H1 (cell line): ENCODE measurements around the gene GLO1. TPM values are rescaled to one million over a fixed set of nuclear protein-coding genes. Genes with fewer than 3 reads are reported as not detected.

Experiments
- CTCF ChIA-PET: fragments of 300-600 bp; sonication (Branson Sonifier 250); formaldehyde crosslinking; loops from one replicate; lab custom pipeline; 2021; ENCODE audit not compliant: partially characterized antibody; lab: Charles Lee
- POLR2A ChIA-PET: fragments of 300-600 bp; sonication (Branson Sonifier 250); formaldehyde crosslinking; loops from one replicate; lab custom pipeline; 2021; ENCODE audit warnings: inconsistent platforms; ENCODE audit not compliant: partially characterized antibody; lab: Charles Lee
- DNase-seq, 2 experiments: peaks; one replicate each; pipeline versions ENCODE4 v3.0.0 to v3.0.0-alpha.2; 2010 to 2022; ENCODE audit warnings: low spot score in 2 of 2, low read depth in 1 of 2, mixed read lengths in 1 of 2
- FAIRE-seq: peaks from 2 replicates; lab custom pipeline; 2011; peaks lifted over from hg19 to GRCh38; lab: Jason Lieb, UNC
- H2AFZ ChIP-seq: 2 replicates; pipeline ENCODE4 v1.8.1; 2012; ENCODE audit warnings: low read length, inconsistent platforms
- H2AK5ac ChIP-seq: 2 replicates; pipeline ENCODE4 v1.6.1; 2013; ENCODE audit warnings: low read depth, low read length
- H2BK120ac ChIP-seq: replicated peaks from 2 replicates; pipeline ENCODE3; 2013; ENCODE audit warnings: low read depth, low read length, inconsistent platforms
- H2BK12ac ChIP-seq: 2 replicates; pipeline ENCODE4 v1.6.1; 2013; ENCODE audit warnings: low read depth, low read length
- H2BK15ac ChIP-seq: 2 replicates; pipeline ENCODE4 v1.6.1; 2013; ENCODE audit warnings: low read length
- H2BK20ac ChIP-seq: 2 replicates; pipeline ENCODE4 v1.6.1; 2013; ENCODE audit warnings: low read length
- H2BK5ac ChIP-seq: 2 replicates; pipeline ENCODE4 v1.6.1; 2013; ENCODE audit warnings: low read depth, low read length
- H3K14ac ChIP-seq: 2 replicates; pipeline ENCODE4 v1.6.1; 2013; ENCODE audit warnings: inconsistent platforms; ENCODE audit not compliant: insufficient read length
- H3K18ac ChIP-seq: 2 replicates; pipeline ENCODE4 v1.6.1; 2013; ENCODE audit warnings: low read length; ENCODE audit errors: extremely low read depth
- H3K23ac ChIP-seq: 2 replicates; pipeline ENCODE4 v1.6.1; 2013; ENCODE audit warnings: inconsistent platforms; ENCODE audit not compliant: insufficient read length
- H3K23me2 ChIP-seq: 2 replicates; pipeline ENCODE4 v1.6.1; 2013; ENCODE audit warnings: low read depth, low read length
- H3K27ac ChIP-seq: 2 replicates; pipeline ENCODE4 v1.6.1; 2011; ENCODE audit warnings: low read depth, low read length, inconsistent platforms
- H3K27me3 ChIP-seq, 4 experiments: replicated peaks in 1 of 4; 1 replicate in 1 of 4; 2 replicates in 3 of 4; pipeline versions ENCODE4 v1.6.1 to v1.8.1; 2011 to 2013; ENCODE audit warnings: low read length in 3 of 4, mild to moderate bottlenecking in 3 of 4, inconsistent platforms in 2 of 4, mixed read lengths in 2 of 4, moderate library complexity in 1 of 4; ENCODE audit not compliant: control insufficient read depth in 3 of 4, insufficient read depth in 3 of 4; ENCODE audit errors: extremely low read depth in 1 of 4
- H3K36me3 ChIP-seq, 4 experiments: 2 replicates each; pipeline versions ENCODE4 v1.6.1 to v1.8.1; 2011 to 2013; ENCODE audit warnings: mild to moderate bottlenecking in 4 of 4, low read length in 3 of 4, moderate library complexity in 2 of 4, control low read depth in 1 of 4, inconsistent platforms in 1 of 4; ENCODE audit not compliant: insufficient read depth in 4 of 4, control insufficient read depth in 2 of 4
- H3K4ac ChIP-seq: replicated peaks from 2 replicates; pipeline ENCODE3; 2013; ENCODE audit warnings: low read length, low read depth, mixed read lengths, inconsistent platforms; ENCODE audit not compliant: insufficient read length
- H3K4me1 ChIP-seq, 4 experiments: replicated peaks in 1 of 4; 1 replicate in 1 of 4; 2 replicates in 3 of 4; pipeline versions ENCODE4 v1.6.1 to v1.8.1; 2011 to 2013; ENCODE audit warnings: low read length in 3 of 4, inconsistent platforms in 2 of 4, mixed read lengths in 1 of 4; ENCODE audit not compliant: insufficient read depth in 4 of 4, control insufficient read depth in 3 of 4
- H3K4me2 ChIP-seq, 2 experiments: 2 replicates each; pipeline versions ENCODE4 v1.6.1 to v1.8.1; 2011 to 2013; ENCODE audit warnings: low read depth in 2 of 2, low read length in 2 of 2, control low read depth in 1 of 2, inconsistent platforms in 1 of 2, mild to moderate bottlenecking in 1 of 2; ENCODE audit not compliant: insufficient read depth in 1 of 2
- H3K4me3 ChIP-seq, 4 experiments: fragments of 200-600, 300-600 bp in 1 of 4; sonication (generic), shearing (Covaris generic), sonication (Bioruptor Twin) in 1 of 4; 2 replicates each; pipeline versions ENCODE4 v1.5.1 to v1.8.1; 2011 to 2016; ENCODE audit warnings: low read length in 4 of 4, low read depth in 3 of 4, control low read depth in 2 of 4, inconsistent platforms in 2 of 4, mild to moderate bottlenecking in 2 of 4, mixed read lengths in 1 of 4, moderate library complexity in 1 of 4; ENCODE audit not compliant: insufficient read depth in 2 of 4; ENCODE audit errors: extremely low read depth in 1 of 4
- H3K56ac ChIP-seq: replicated peaks from 2 replicates; pipeline ENCODE3; 2013; ENCODE audit warnings: low read depth, mild to moderate bottlenecking, mixed read lengths, low read length, inconsistent platforms; ENCODE audit not compliant: insufficient read length
- H3K79me1 ChIP-seq: 2 replicates; pipeline ENCODE4 v1.6.1; 2013; ENCODE audit warnings: low read depth, low read length, control low read depth
- H3K79me2 ChIP-seq, 2 experiments: 2 replicates each; pipeline versions ENCODE4 v1.6.1 to v1.8.1; 2012 to 2013; ENCODE audit warnings: low read length in 2 of 2, mild to moderate bottlenecking in 2 of 2, inconsistent platforms in 1 of 2; ENCODE audit not compliant: insufficient read depth in 2 of 2, control insufficient read depth in 1 of 2
- H3K9ac ChIP-seq, 4 experiments: replicated peaks in 1 of 4; 1 replicate in 1 of 4; 2 replicates in 3 of 4; pipeline versions ENCODE4 v1.6.1 to v1.8.1; 2011 to 2013; ENCODE audit warnings: low read depth in 3 of 4, low read length in 3 of 4, control low read depth in 2 of 4, mild to moderate bottlenecking in 2 of 4, moderate library complexity in 2 of 4, inconsistent platforms in 1 of 4; ENCODE audit errors: extremely low read depth in 1 of 4
- H3K9me3 ChIP-seq, 2 experiments: 2 replicates each; pipeline versions ENCODE4 v1.6.1 to v1.8.1; 2012 to 2013; ENCODE audit warnings: mild to moderate bottlenecking in 2 of 2, moderate library complexity in 2 of 2, control low read depth in 1 of 2, inconsistent platforms in 1 of 2, low read depth in 1 of 2, low read length in 1 of 2, mixed read lengths in 1 of 2; ENCODE audit not compliant: insufficient read depth in 2 of 2
- H4K20me1 ChIP-seq, 2 experiments: replicated peaks in 1 of 2; 2 replicates each; pipeline versions ENCODE3 to v1.8.1; 2011 to 2013; ENCODE audit warnings: inconsistent platforms in 2 of 2, low read length in 2 of 2, mild to moderate bottlenecking in 1 of 2; ENCODE audit not compliant: insufficient read depth in 2 of 2, control insufficient read depth in 1 of 2
- H4K5ac ChIP-seq: 2 replicates; pipeline ENCODE4 v1.6.1; 2013; ENCODE audit warnings: low read length, low read depth, mixed read lengths, inconsistent platforms; ENCODE audit not compliant: insufficient read length
- H4K8ac ChIP-seq: 2 replicates; pipeline ENCODE4 v1.8.0; 2013; ENCODE audit warnings: mild to moderate bottlenecking, moderate library complexity, low read length, inconsistent platforms; ENCODE audit not compliant: insufficient read depth; ENCODE audit errors: extremely low read depth
- H4K91ac ChIP-seq: replicated peaks from 2 replicates; pipeline ENCODE3; 2013; ENCODE audit warnings: low read length, mixed read lengths, inconsistent platforms; ENCODE audit not compliant: insufficient read length
- ATF2 ChIP-seq: IDR thresholded peaks from 2 replicates; pipeline ENCODE4 v1.6.1; 2012; ENCODE audit warnings: low read length, inconsistent platforms
- CHD1 ChIP-seq: IDR thresholded peaks from 2 replicates; pipeline ENCODE4 v1.6.1; 2012; ENCODE audit warnings: low read depth, low read length, improper control_type of control experiment
- SIN3A ChIP-seq, 2 experiments: IDR thresholded peaks in 1 of 2; conservative IDR thresholded peaks in 1 of 2; 2 replicates each; pipeline ENCODE4 v1.6.1; 2011 to 2012; ENCODE audit warnings: low read length in 2 of 2, improper control_type of control experiment in 1 of 2, low read depth in 1 of 2, mild to moderate bottlenecking in 1 of 2
- SUZ12 ChIP-seq: fragments of 200-600 bp; sonication (generic); IDR thresholded peaks from 2 replicates; pipeline ENCODE4 v1.6.1; 2012; ENCODE audit warnings: mild to moderate bottlenecking, inconsistent platforms, low read length, moderate library complexity, mixed read lengths
- WGBS, 2 experiments: shearing (Covaris generic) in 1 of 2; methylation state at CpG; one replicate each; pipeline versions ENCODE4 v1.1.6 to v1.1.7; 2013 to 2015; ENCODE audit warnings: low lambda C conversion rate in 2 of 2, mixed read lengths in 2 of 2, inconsistent platforms in 1 of 2, low coverage in 1 of 2, missing lambda C conversion rate in 1 of 2; ENCODE audit not compliant: insufficient replicate concordance in 2 of 2, insufficient coverage in 1 of 2, insufficient read length in 1 of 2; ENCODE audit errors: extremely low coverage in 1 of 2, missing lambda C conversion rate in 1 of 2; 5-methylcytosine and 5-hydroxymethylcytosine counted together
- polyA plus RNA-seq, 7 experiments: library from polyadenylated mRNA; depleted of rRNA in 3 of 7; stranded (reverse) in 5 of 7; unstranded in 2 of 7; fragments of >200 nt in 5 of 7; fragments of 200-250 nt in 2 of 7; gene quantifications; 1 replicate in 5 of 7; 2 replicates in 1 of 7; 4 replicates in 1 of 7; pipeline versions ENCODE4 v1.2.1 to v1.2.3, GENCODE V29; 2011 to 2013; ENCODE audit warnings: missing spikeins in 2 of 7, mixed read lengths in 2 of 7
- total RNA-seq: library from RNA; stranded (reverse); fragmentation: NEBNext Ultra II Directional; extraction: Animal tissue kit (Norgen Biotek cat#: 25700); gene quantifications from 2 replicates; pipeline ENCODE4 v1.2.1, GENCODE V29; 2021

The GLO1 gene
- total and polyA plus RNA-seq, 2 of the 8 experiments (the other 6 are each of a cell fraction or from before 2014, with no cell fraction given) = 104 to 170 TPM

DNA sequence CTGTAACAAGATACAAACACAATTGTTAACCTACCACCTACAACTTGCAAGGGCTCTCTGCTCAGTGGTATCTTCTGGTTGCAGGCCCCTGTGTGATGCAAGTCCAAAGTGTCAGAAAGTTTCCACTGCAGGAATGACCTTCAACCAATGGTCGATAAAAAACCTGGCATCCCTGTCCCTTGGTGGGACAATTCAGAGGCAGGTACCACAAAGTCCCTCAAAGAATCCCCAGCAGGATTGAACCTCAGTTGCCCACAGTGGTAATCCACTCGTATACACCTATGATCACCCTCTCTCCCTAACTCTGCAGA is 15.9 kb downstream of the GLO1 start:
- DNase-seq (no peak), FAIRE-seq (no peak)
- Histone ChIP-seq H2BK12ac (no peak overlapping the region), H4K8ac (no peak overlapping the region), H2BK15ac (no peak overlapping the region), H3K9ac (no peak overlapping the region), H3K18ac (no peak overlapping the region), H2AK5ac (no peak overlapping the region), H2BK5ac (no peak overlapping the region), H3K23ac (no peak overlapping the region), H3K27ac (no peak overlapping the region), H4K91ac (no peak overlapping the region), H2AFZ (no peak overlapping the region), H3K27me3 (no peaks in the 10 kb centered on the region), H3K36me3 (peaks cover 0 to 37% (median 12%) of the 10 kb centered on the region in 4 experiments; a peak in 6 of 8 replicates), H3K4ac (no peak overlapping the region), H4K20me1 (peaks cover 10 to 12% of the 10 kb centered on the region in 2 experiments), H3K23me2 (no peaks in the 10 kb centered on the region), H3K79me1 (peaks cover 6% of the 10 kb centered on the region), H3K79me2 (peaks cover 3 to 59% of the 10 kb centered on the region in 2 experiments; a peak in 3 of 4 replicates), H4K5ac (no peak overlapping the region), H3K4me1 (no peaks in the 10 kb centered on the region), H2BK20ac (no peak overlapping the region), H3K56ac (no peak overlapping the region), H3K4me3 (no peak overlapping the region), H3K4me2 (no peak overlapping the region), H3K14ac (no peak overlapping the region), H2BK120ac (no peak overlapping the region), H3K9me3 (no peaks in the 10 kb centered on the region)
- WGBS, 2 experiments = 82% methylated on average over 2 of the region's 2 CpGs; no CpG with 5 or more reads in 1 of the 2 experiments
- ChIA-PET CTCF (interaction anchor here (0.5 to 1.4 kb wide), 6 partner anchors 31 to 1110 kb away, joined by 3 to 6 read pairs (median 3); no protein-coding TSS in a partner anchor), POLR2A (no interaction called here)
- TF ChIP-seq CHD1 (no peak), ATF2 (no peak), SUZ12 (no peak), SIN3A (conservative IDR thresholded peaks at IDR 0.05 in 1 of 2, IDR thresholded peaks at IDR 0.05 in 1 of 2; ENCODE audit: low read depth in 1 of 2, low read length in 2 of 2) (no peak)
